ENCODE results near the gene FXN.

GRCh38 chr9:69078581-69078980 is 43.0 kb downstream of the FXN start:
- TF ChIP-seq, protein P1, sequence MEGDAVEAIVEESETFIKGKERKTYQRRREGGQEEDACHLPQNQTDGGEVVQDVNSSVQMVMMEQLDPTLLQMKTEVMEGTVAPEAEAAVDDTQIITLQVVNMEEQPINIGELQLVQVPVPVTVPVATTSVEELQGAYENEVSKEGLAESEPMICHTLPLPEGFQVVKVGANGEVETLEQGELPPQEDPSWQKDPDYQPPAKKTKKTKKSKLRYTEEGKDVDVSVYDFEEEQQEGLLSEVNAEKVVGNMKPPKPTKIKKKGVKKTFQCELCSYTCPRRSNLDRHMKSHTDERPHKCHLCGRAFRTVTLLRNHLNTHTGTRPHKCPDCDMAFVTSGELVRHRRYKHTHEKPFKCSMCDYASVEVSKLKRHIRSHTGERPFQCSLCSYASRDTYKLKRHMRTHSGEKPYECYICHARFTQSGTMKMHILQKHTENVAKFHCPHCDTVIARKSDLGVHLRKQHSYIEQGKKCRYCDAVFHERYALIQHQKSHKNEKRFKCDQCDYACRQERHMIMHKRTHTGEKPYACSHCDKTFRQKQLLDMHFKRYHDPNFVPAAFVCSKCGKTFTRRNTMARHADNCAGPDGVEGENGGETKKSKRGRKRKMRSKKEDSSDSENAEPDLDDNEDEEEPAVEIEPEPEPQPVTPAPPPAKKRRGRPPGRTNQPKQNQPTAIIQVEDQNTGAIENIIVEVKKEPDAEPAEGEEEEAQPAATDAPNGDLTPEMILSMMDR (IDR thresholded peaks at IDR 0.05): no peak
- no peak for TF ChIP-seq EZH2 (IDR thresholded peaks at IDR 0.05; ENCODE audit: borderline replicate concordance, insufficient read depth, low read depth, low read length, poor library complexity, severe bottlenecking)

Data from B cell (primary cell).